Stimulated activated CD8-positive, alpha-beta memory T cell treated with anti-CD3 and anti-CD28 coated beads, Interleukin-12 subunit alpha, Interleukin-12 subunit beta, amount 100 ng/mL, for 1 hour (primary cell): ENCODE results near the gene RNF220.

Source experiments
- DNase-seq: peaks from one replicate; pipeline ENCODE4 v3.0.0-alpha.2; 2020; ENCODE audit warnings: low read depth

The RNF220 gene

GRCh38 chr1:44436401-44437106, 31.5 kb downstream of the RNF220 start:
- DNase-seq, result no peak

GRCh38 chr1:44437107-44437716, 32.2 kb downstream of the RNF220 start:
- no peak for DNase-seq

DNA sequence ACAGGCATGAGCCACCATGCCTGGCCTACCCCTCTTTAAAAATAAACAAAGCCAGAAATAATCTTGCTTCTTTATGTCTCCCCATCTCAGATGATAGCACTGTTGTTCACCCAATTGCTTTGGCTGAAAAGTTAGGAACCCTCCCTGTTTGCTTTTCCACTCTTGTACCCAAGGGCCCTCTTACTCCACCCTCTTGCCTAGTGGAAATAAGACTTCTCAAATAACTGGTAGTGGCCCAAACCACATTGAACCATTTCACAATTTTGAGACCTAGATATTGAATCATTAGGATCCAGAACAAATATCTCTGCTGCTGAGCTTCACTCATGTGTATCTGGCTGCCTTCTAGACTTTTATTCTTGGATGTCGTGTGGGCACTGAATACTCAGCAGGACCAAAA, 37.7 kb downstream of the RNF220 start:
- no peak for DNase-seq

DNA sequence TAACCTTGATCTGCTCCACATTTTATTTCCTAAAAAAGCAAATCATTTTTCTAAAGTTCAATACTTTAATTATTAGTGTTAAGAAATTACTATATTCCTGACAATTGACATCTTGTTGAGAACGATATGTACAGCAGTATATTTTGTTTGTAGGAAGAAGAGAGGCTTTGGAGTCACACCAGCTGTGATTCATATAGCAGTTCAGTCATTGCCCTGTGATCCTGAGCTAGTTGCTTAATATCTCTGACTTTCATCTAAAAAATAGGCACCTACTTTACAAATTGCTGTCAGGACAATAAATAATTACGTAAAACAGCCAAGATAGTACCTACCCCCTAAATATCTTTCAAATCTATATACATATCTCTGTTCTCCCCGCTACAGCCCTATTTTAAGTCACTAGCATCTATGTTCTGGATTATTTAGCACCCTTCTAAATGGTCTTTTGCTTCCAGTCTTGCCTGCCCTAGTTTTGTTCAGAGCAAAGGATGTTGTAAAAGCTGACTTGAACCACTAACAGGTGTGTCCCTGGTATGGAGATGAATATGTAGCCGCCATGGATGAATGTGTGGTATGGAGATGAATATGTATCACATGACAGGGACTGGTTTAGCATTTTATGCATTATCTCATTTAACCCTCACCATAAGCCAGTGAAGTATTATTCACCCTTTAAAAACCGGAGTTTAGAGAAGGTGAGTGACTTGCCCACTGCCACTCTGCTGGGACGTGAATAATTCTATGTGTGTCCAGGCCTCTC, 42.2 kb downstream of the RNF220 start:
- no peak for DNase-seq

DNA sequence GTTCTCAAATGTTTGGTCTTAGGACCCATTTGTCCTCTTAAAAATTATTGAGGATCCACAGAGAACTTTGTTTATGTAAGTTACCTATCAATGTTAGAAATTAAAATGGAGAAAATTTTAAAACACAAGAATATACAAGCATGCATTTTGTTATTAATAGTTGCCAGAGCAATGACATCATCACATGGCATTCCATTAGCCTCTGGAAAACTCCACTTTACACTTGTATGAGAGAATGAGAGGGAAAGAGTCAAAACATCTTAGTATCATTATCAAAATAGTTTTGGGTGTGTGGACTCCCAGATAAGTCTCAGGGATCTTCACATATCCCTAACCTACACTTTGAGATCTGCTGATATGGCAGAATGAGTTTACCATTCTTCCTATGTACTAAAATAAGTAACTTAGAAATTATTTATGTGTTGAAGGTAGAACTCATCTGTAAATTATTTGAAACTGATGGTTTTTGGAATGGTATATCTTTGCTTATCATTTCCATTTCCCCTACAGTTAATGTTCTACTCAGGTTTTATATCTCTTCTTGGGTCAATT, 48.8 kb downstream of the RNF220 start:
- DNase-seq, result no peak

DNA sequence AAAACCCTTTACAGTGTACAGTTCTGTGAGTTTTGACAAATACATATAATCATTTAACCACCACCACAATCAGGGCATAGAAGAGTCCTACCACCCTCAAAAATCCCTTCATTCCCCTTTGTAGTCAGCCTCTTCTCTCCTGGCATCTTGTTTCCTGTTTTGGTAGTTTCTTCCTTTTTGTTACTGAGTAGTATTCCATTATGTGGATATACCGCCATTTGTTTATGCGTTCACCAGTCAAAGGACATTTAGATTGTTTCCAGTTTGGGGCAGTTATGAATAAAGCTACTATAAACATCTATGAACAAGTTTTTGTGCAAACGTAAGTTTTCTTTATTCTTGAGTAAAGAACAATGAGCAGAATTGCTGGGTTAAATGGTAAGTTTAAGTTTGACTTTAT, 49.6 kb downstream of the RNF220 start:
- DNase-seq, result no peak

- DNase-seq, result no peak
Observed at GRCh38 chr1:44460107-44460882, 55.2 kb downstream of the RNF220 start.

GRCh38 chr1:44464361-44464760, 59.3 kb downstream of the RNF220 start:
- DNase-seq, result no peak

DNA sequence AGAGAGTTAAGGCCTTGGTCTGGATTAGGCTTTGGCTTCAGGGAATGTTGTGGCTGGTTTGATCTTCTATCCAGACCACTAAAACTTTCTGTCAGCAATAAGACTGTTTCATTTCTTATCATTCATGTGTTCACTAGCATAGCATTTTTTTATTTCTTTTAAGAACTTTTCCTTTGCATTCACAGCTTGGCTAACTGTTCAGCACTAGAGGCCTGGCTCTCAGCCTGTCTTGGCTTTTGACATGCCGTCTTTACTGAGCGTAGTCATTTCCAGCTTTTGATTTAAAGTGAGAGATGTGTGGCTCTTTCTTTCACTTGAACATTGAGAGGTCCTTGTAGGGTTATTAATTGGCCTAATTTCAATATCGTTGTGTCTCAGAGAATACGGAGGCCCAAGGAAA, 62.5 kb downstream of the RNF220 start:
- no peak for DNase-seq

GRCh38 chr1:44471911-44472453, 66.9 kb downstream of the RNF220 start:
- DNase-seq, result no peak

DNA sequence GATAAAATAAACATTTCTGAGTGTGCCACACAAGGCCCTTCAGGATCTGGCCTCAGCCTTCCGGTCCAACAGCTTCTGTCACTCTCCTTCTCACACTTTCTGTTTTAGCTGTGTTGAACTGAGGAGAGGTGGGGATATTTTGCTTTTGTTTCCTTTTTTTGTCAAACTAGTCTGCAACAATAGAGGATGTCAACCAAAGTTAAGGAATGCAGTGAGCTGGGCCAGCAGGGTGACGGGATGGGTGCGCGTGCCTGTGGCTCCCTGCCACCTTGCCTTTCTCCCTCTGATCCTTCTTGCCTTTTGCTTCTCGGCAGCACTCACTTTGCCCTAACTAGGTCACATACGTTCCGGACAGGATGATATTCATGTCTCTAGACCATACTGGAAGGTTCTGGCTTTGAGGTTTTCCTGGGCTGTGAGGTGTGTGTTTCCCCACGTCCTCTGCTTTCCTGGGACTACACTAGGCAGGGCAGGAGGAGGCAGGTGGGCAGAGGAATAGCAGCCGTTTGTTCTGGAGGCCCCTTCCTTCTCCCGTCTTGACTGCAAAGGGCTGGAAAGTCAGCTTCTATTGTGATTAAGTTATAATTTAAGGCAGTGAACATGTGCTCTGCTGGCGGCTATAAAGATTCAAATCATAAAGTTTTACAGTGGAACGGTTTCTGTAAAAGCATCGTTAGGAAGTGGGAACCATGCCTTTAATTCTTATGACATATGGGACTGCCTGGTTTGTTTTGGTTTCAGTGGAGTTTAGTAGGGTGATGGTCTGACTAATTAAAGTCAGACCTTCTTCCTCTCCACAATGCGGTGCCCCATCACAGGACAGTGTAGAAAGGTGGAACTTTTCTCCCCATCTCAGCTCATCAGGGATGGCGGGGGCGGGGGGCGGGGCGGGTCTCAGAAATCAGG, 67.8 kb downstream of the RNF220 start:
- DNase-seq, result no peak

GRCh38 chr1:44476891-44477290, 71.8 kb downstream of the RNF220 start:
- no peak for DNase-seq

GRCh38 chr1:44481701-44482100, 76.6 kb downstream of the RNF220 start:
- no peak for DNase-seq

- no peak for DNase-seq
Observed at GRCh38 chr1:44483089-44483874, 78.2 kb downstream of the RNF220 start.

GRCh38 chr1:44484155-44484688, 79.2 kb downstream of the RNF220 start:
- DNase-seq, result no peak

DNA sequence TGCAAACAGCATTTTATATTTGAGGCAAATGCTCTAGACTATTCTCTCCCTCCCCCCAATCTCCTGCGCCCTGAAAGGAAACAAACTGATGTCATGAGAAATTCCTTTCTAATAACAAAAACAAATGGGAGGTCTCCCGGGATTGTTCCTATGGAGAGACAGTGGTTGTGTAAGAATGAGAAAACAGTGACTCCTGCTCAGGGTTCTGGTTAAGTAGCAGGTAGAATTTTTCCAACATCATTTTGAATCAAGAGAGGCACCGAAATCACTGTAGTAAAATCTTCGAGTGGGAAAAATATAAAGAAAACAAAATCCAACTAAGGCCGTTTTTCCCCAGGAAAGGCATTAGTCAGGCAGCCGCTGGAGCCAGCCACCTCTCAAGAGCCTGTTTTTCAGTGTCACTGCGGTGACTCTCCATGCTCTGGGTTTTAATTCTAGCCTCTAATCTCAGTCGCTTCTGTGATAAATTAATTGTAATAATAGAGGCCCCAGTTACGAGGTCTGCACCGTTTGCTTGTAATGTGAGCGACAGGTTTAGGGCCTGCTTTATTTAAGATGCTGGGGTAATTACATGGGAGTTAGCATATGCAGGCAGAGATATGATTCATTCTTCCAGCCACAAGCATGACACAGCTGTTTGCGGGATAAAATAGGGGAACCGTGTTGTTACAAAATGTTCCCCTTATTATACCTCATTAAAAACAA, 80.3 kb downstream of the RNF220 start:
- no peak for DNase-seq

DNA sequence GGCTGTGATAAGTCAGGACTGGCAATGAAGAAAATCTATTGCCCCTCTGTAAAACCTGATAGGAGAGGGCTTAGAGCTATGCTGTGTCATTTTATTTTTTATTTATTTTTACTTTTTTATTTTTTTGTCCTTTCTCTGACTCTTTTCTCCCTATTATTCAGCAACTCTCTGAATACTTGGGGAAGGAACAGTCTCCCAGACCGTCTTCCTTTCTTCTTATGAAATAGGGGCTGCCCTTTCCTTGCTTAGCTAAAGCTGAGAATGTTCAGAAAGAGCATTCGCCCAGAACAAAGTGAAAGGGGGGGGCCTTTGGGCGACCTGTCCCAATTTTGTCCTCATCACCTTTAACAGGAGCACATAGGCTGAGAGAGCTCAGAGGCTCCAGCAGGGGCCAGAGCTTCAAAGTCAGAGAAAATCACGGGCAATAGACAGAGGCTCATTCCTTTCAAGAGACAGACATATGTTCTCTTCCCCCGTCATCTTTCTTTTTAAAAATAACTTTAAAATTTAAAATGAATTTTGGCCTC, 80.9 kb downstream of the RNF220 start:
- DNase-seq, result no peak

GRCh38 chr1:44489481-44489880, 84.4 kb downstream of the RNF220 start:
- DNase-seq, result no peak
